B cell (primary cell): ENCODE measurements around the gene RAI14. TPM values are rescaled to one million over a fixed set of nuclear protein-coding genes. Genes with fewer than 3 reads are reported as not detected.

Experiments used
- ATAC-seq: fragments of 200-7000 bp; cut with Tn5 transposase; one replicate; pipeline ENCODE4 v1.10.0; 2021; ENCODE audit warnings: low read depth, mild to moderate bottlenecking, moderate number of reproducible peaks, moderate library complexity
- CTCF ChIA-PET: fragments of 350-600 bp; sonication (Branson Sonifier 250); formaldehyde crosslinking; loops from one replicate; lab custom pipeline; 2021; ENCODE audit warnings: antibody characterized with exemption, inconsistent platforms; lab: Charles Lee
- POLR2A ChIA-PET: fragments of 350-600 bp; sonication (Branson Sonifier 250); formaldehyde crosslinking; loops from one replicate; lab custom pipeline; 2021; ENCODE audit warnings: antibody characterized with exemption; lab: Charles Lee
- DNase-seq: peaks from one replicate; pipeline ENCODE4 v3.0.0; 2013
- H2AFZ ChIP-seq: 2 replicates; pipeline ENCODE4 v1.6.1; 2012; ENCODE audit warnings: mild to moderate bottlenecking, low read depth, low read length; ENCODE audit not compliant: insufficient read depth, poor library complexity, severe bottlenecking
- H3K27ac ChIP-seq, 2 donors: 1 replicate in 1 of 2; 2 replicates in 1 of 2; pipeline ENCODE4 v1.5.1; 2012 to 2013; ENCODE audit warnings: low read length in 2 of 2, mild to moderate bottlenecking in 2 of 2, moderate library complexity in 1 of 2
- H3K27me3 ChIP-seq, 4 experiments: fragments of 200-600 bp in 1 of 4; sonication (generic) in 1 of 4; replicated peaks in 1 of 4; 1 replicate in 2 of 4; 2 replicates in 2 of 4; pipeline versions ENCODE4 v1.6.1 to v1.7.0; 2013 to 2016; ENCODE audit warnings: low read length in 3 of 4, mild to moderate bottlenecking in 2 of 4, mixed read lengths in 1 of 4, moderate library complexity in 1 of 4; ENCODE audit not compliant: insufficient read depth in 4 of 4, control insufficient read depth in 3 of 4; ENCODE audit errors: control extremely low read depth in 1 of 4
- H3K36me3 ChIP-seq, 2 experiments: replicated peaks in 1 of 2; 1 replicate in 1 of 2; 2 replicates in 1 of 2; pipeline versions ENCODE4 v1.6.1 to v1.7.1; 2013; ENCODE audit warnings: low read length in 1 of 2; ENCODE audit not compliant: insufficient read depth in 2 of 2, control insufficient read depth in 1 of 2; ENCODE audit errors: control extremely low read depth in 1 of 2, extremely low read depth in 1 of 2
- H3K4me1 ChIP-seq, 2 donors: fragments of 200-600 bp in 1 of 2; sonication (generic) in 1 of 2; 1 replicate in 1 of 2; 2 replicates in 1 of 2; pipeline versions ENCODE4 v1.5.1 to v1.6.1; 2013 to 2017; ENCODE audit warnings: low read length in 2 of 2; ENCODE audit not compliant: control insufficient read depth in 2 of 2, insufficient read depth in 2 of 2
- H3K4me2 ChIP-seq: replicated peaks from 2 replicates; pipeline ENCODE3; 2012; ENCODE audit warnings: mild to moderate bottlenecking, low read depth, low read length; ENCODE audit not compliant: poor library complexity, severe bottlenecking
- H3K4me3 ChIP-seq, 5 experiments: fragments of 200-600 bp in 1 of 5; sonication (generic) in 1 of 5; 1 replicate in 3 of 5; 2 replicates in 2 of 5; pipeline versions ENCODE4 v1.5.1 to v1.7.0; 2011 to 2016; ENCODE audit warnings: low read length in 4 of 5, mild to moderate bottlenecking in 4 of 5, low read depth in 2 of 5, control low read depth in 1 of 5, moderate library complexity in 1 of 5; ENCODE audit not compliant: insufficient read depth in 1 of 5; ENCODE audit errors: control extremely low read depth in 1 of 5, extremely low read depth in 1 of 5
- H3K79me2 ChIP-seq: fragments of 200-600 bp; sonication (generic); one replicate; pipeline ENCODE4 v1.6.0; 2016; ENCODE audit warnings: low read length; ENCODE audit not compliant: control insufficient read depth, insufficient read depth
- H3K9ac ChIP-seq: fragments of 200-600 bp; sonication (generic); 2 replicates; pipeline ENCODE4 v1.6.1; 2017; ENCODE audit warnings: mild to moderate bottlenecking, low read length, moderate library complexity
- H3K9me3 ChIP-seq, 3 donors: one replicate each; pipeline versions ENCODE4 v1.6.1 to v1.7.1; 2013; ENCODE audit warnings: low read length in 2 of 3; ENCODE audit not compliant: control insufficient read depth in 2 of 3, insufficient read depth in 1 of 3; ENCODE audit errors: control extremely low read depth in 1 of 3
- H4K20me1 ChIP-seq: 2 replicates; pipeline ENCODE4 v1.6.0; 2012; ENCODE audit warnings: mild to moderate bottlenecking, low read length; ENCODE audit not compliant: insufficient read depth, control insufficient read depth, poor library complexity, severe bottlenecking
- H3K27ac Mint-ChIP-seq: one replicate; pipeline ENCODE4 v1.8.0; 2021; ENCODE audit warnings: mixed read lengths
- H3K27me3 Mint-ChIP-seq: one replicate; pipeline ENCODE4 v1.8.0; 2021; ENCODE audit warnings: mixed read lengths
- H3K4me1 Mint-ChIP-seq: one replicate; pipeline ENCODE4 v1.8.0; 2021; ENCODE audit warnings: mixed read lengths
- H3K4me3 Mint-ChIP-seq: one replicate; pipeline ENCODE4 v1.8.0; 2021; ENCODE audit warnings: mixed read lengths
- H3K9me3 Mint-ChIP-seq: one replicate; pipeline ENCODE4 v1.8.0; 2022; ENCODE audit warnings: mixed read lengths; ENCODE audit not compliant: insufficient read depth
- EZH2 ChIP-seq: IDR thresholded peaks from 2 replicates; pipeline ENCODE4 v1.6.1; 2012; ENCODE audit warnings: borderline replicate concordance, low read depth, mild to moderate bottlenecking, moderate library complexity, low read length; ENCODE audit not compliant: insufficient read depth, poor library complexity, severe bottlenecking
- WGBS: methylation state at CpG from one replicate; pipeline ENCODE4 v1.1.5; 2013; ENCODE audit warnings: missing lambda C conversion rate; ENCODE audit not compliant: insufficient coverage; 5-methylcytosine and 5-hydroxymethylcytosine counted together
- intact Hi-C: fragments of 100-400 bp; cut with micrococcal nuclease; formaldehyde crosslinking; loops from one replicate; pipeline ENCODE4 v1.10.0; 2022
- polyA plus RNA-seq: library from polyadenylated mRNA; depleted of rRNA; stranded (reverse); fragments of >200 nt; gene quantifications from 2 replicates; pipeline ENCODE4 v1.2.3, GENCODE V29; 2012
- total RNA-seq, 2 donors: library from RNA; stranded (reverse); fragments of 120-200 nt in 1 of 2; gene quantifications; 1 replicate in 1 of 2; 2 replicates in 1 of 2; pipeline versions ENCODE4 v1.2.3 to v1.2.4, GENCODE V29; 2013 to 2022
- TF ChIP-seq, protein P1 (sequence below): fragments of 200-600 bp; IDR thresholded peaks from one replicate; pipeline ENCODE4 v1.8.0; 2022; ENCODE audit warnings: antibody characterized with exemption, mild to moderate bottlenecking

RAI14 gene
- total and polyA plus RNA-seq, 2 donors (not counting 1 experiment from before 2014, with no cell fraction given), result 0.55 to 1.9 TPM

DNA sequence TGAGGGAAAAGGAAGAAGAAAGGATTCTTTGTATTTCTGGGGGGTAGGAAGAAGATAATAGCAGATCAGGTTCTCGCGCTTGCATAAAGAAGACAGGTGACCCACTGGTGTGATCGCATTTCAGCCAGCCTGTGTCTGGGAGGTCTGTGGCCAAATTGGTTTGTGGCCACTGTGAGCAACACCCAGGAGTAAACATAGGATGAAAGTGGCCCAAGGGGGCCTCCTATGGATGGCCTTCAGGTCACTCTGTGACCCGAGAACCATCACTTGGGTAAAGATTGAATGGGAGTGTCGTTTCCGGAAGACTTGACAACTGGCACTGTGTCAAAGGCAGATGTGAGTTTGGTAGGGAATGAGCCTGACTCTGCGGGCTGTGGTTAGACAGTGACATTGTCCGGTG lies 34.2 kb downstream of the RAI14 start:
- Mint-ChIP-seq H3K27me3 (peaks cover 7% of the 10 kb centered on the region), H3K9me3 (no peaks in the 10 kb centered on the region), H3K4me1 (no peaks in the 10 kb centered on the region), H3K4me3 (no peak overlapping the region), H3K27ac (no peak overlapping the region)
- TF ChIP-seq, protein P1, sequence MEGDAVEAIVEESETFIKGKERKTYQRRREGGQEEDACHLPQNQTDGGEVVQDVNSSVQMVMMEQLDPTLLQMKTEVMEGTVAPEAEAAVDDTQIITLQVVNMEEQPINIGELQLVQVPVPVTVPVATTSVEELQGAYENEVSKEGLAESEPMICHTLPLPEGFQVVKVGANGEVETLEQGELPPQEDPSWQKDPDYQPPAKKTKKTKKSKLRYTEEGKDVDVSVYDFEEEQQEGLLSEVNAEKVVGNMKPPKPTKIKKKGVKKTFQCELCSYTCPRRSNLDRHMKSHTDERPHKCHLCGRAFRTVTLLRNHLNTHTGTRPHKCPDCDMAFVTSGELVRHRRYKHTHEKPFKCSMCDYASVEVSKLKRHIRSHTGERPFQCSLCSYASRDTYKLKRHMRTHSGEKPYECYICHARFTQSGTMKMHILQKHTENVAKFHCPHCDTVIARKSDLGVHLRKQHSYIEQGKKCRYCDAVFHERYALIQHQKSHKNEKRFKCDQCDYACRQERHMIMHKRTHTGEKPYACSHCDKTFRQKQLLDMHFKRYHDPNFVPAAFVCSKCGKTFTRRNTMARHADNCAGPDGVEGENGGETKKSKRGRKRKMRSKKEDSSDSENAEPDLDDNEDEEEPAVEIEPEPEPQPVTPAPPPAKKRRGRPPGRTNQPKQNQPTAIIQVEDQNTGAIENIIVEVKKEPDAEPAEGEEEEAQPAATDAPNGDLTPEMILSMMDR, result no peak
- TF ChIP-seq EZH2, result no peak
- no peaks in the 10 kb centered on the region for H3K4me1 ChIP-seq
- ChIA-PET CTCF (no interaction called here), POLR2A (no interaction called here)
- H3K27me3 ChIP-seq, result peaks cover 0 to 3% (median 0%) of the 10 kb centered on the region in 4 experiments
- no peak overlapping the region for H3K4me2 ChIP-seq
- H3K27ac ChIP-seq, result no peak overlapping the region
- no peaks in the 10 kb centered on the region for H3K79me2 ChIP-seq
- H4K20me1 ChIP-seq, result no peaks in the 10 kb centered on the region
- ATAC-seq, result no peak
- no peaks in the 10 kb centered on the region for H3K9me3 ChIP-seq
- no peak overlapping the region for H3K4me3 ChIP-seq
- H3K9ac ChIP-seq, result no peak overlapping the region
- H3K36me3 ChIP-seq, result no peaks in the 10 kb centered on the region
- no peak for DNase-seq
- intact Hi-C loops, result no loop called here
- no peak overlapping the region for H2AFZ ChIP-seq
- WGBS, result 73% methylated on average over 8 of the region's 8 CpGs

DNA sequence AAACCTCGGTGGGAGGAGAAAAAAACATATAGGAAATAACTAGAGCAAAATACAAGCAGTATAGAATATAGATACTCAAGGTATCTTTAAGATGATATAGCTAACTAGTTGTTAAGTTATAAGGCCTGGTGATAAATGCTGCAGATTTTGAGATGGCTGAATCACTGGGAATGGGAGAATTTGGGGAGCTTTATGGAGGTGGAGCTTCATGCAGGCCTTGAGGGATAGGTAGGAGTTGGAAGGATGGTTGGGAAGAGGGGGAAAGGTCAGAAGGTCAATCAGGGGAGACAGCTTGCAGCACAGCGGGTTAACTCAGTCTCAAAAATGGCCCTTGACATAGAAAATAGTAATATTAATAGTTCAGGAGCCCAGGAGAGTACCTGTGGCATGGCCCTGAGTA lies 34.8 kb downstream of the RAI14 start:
- no peak overlapping the region for H3K4me2 ChIP-seq
- H3K4me1 ChIP-seq, result peaks cover 0 to 2% of the 10 kb centered on the region in 2 donors
- no peak overlapping the region for H3K27ac Mint-ChIP-seq
- no peak overlapping the region for H3K4me3 ChIP-seq
- no peak overlapping the region for H2AFZ ChIP-seq
- no peak overlapping the region for H3K27ac ChIP-seq
- H3K9me3 Mint-ChIP-seq, result no peaks in the 10 kb centered on the region
- peaks cover 0 to 3% (median 0%) of the 10 kb centered on the region in 4 experiments for H3K27me3 ChIP-seq
- ATAC-seq (no peak), DNase-seq (no peak)
- no peak overlapping the region for H3K4me3 Mint-ChIP-seq
- H3K36me3 ChIP-seq, result no peaks in the 10 kb centered on the region
- TF ChIP-seq EZH2, result no peak
- TF ChIP-seq, protein P1, result no peak
- H3K9me3 ChIP-seq, result no peaks in the 10 kb centered on the region
- H3K79me2 ChIP-seq, result no peaks in the 10 kb centered on the region
- CTCF ChIA-PET, result no interaction called here
- no peak overlapping the region for H3K9ac ChIP-seq
- POLR2A ChIA-PET, result no interaction called here
- no peaks in the 10 kb centered on the region for H4K20me1 ChIP-seq
- no CpG with 5 or more reads among the region's 2 CpGs for WGBS
- H3K4me1 Mint-ChIP-seq, result peaks cover 4% of the 10 kb centered on the region
- intact Hi-C loops, result no loop called here
- peaks cover 7% of the 10 kb centered on the region for H3K27me3 Mint-ChIP-seq
